Endothelial cell of umbilical vein (primary cell): Measurements from ENCODE around the gene MADCAM1. TPM values are rescaled to one million over a fixed set of nuclear protein-coding genes. Genes with fewer than 3 reads are reported as not detected.

ENCODE experiments used
- BruUV-seq: library from RNA; stranded (reverse); fragments of 400-500 nt; replicated peaks from 2 replicates; lab custom pipeline; 2021; lab: Mats Ljungman, UMichigan
- CTCF ChIA-PET: fragments of 300-600, 350-600 bp; sonication (Branson Sonifier 250); formaldehyde crosslinking; loops from one replicate; lab custom pipeline; 2021; ENCODE audit warnings: antibody characterized with exemption, inconsistent platforms; lab: Charles Lee
- POLR2A ChIA-PET: fragments of 300-600, 350-600 bp; sonication (Branson Sonifier 250); formaldehyde crosslinking; loops from one replicate; lab custom pipeline; 2021; ENCODE audit warnings: antibody characterized with exemption, inconsistent platforms; lab: Charles Lee
- DNase-seq: peaks from one replicate; pipeline ENCODE4 v3.0.0-alpha.2; 2011; ENCODE audit warnings: low read depth, low spot score
- FAIRE-seq: peaks from 2 replicates; lab custom pipeline; 2011; peaks lifted over from hg19 to GRCh38; lab: Jason Lieb, UNC
- H2AFZ ChIP-seq: 2 replicates; pipeline ENCODE4 v1.6.0; 2012; ENCODE audit warnings: low read depth, low read length, control low read depth, inconsistent platforms
- H3K27ac ChIP-seq: 2 replicates; pipeline ENCODE4 v1.5.1; 2011; ENCODE audit warnings: low read depth, mild to moderate bottlenecking, control low read depth, low read length, moderate library complexity; ENCODE audit not compliant: insufficient read depth
- H3K27me3 ChIP-seq, 2 experiments: 2 replicates each; pipeline versions ENCODE4 v1.6.0 to v1.6.1; 2011; ENCODE audit warnings: low read length in 2 of 2, mixed read lengths in 1 of 2; ENCODE audit not compliant: control insufficient read depth in 2 of 2, insufficient read depth in 2 of 2
- H3K36me3 ChIP-seq, 2 experiments: 2 replicates in 1 of 2; 3 replicates in 1 of 2; pipeline ENCODE4 v1.5.1; 2011; ENCODE audit warnings: low read length in 2 of 2, mild to moderate bottlenecking in 1 of 2, moderate library complexity in 1 of 2; ENCODE audit not compliant: control insufficient read depth in 2 of 2, insufficient read depth in 2 of 2; ENCODE audit errors: extremely low read depth in 1 of 2
- H3K4me1 ChIP-seq: 3 replicates; pipeline ENCODE4 v1.5.1; 2011; ENCODE audit warnings: mild to moderate bottlenecking, low read length; ENCODE audit not compliant: control insufficient read depth, insufficient read depth; ENCODE audit errors: extremely low read depth
- H3K4me2 ChIP-seq: 2 replicates; pipeline ENCODE4 v1.6.1; 2011; ENCODE audit warnings: low read length, control low read depth, mixed read lengths; ENCODE audit not compliant: insufficient read depth
- H3K4me3 ChIP-seq, 3 experiments: fragments of 200-600 bp in 1 of 3; sonication (generic), shearing (Covaris generic) in 1 of 3; replicated peaks in 1 of 3; 2 replicates each; pipeline ENCODE4 v1.5.1; 2011 to 2016; ENCODE audit warnings: control low read depth in 3 of 3, low read length in 3 of 3, mild to moderate bottlenecking in 2 of 3, inconsistent platforms in 1 of 3, low read depth in 1 of 3, moderate library complexity in 1 of 3; ENCODE audit not compliant: insufficient read depth in 1 of 3
- H3K79me2 ChIP-seq: 2 replicates; pipeline ENCODE4 v1.6.0; 2012; ENCODE audit warnings: low read length, inconsistent platforms; ENCODE audit not compliant: control insufficient read depth, insufficient read depth
- H3K9ac ChIP-seq: replicated peaks from 2 replicates; pipeline ENCODE3; 2011; ENCODE audit warnings: low read length, control low read depth; ENCODE audit not compliant: insufficient read depth; ENCODE audit errors: extremely low read depth
- H3K9me1 ChIP-seq: replicated peaks from 3 replicates; pipeline ENCODE4 v1.6.0; 2011; ENCODE audit warnings: mild to moderate bottlenecking, low read length; ENCODE audit not compliant: control insufficient read depth, insufficient read depth; ENCODE audit errors: extremely low read depth
- H3K9me3 ChIP-seq: replicated peaks from 2 replicates; pipeline ENCODE4 v1.5.1; 2012; ENCODE audit warnings: low read length, inconsistent platforms; ENCODE audit not compliant: control insufficient read depth, insufficient read depth
- H4K20me1 ChIP-seq: replicated peaks from 2 replicates; pipeline ENCODE3; 2011; ENCODE audit warnings: mild to moderate bottlenecking, low read length; ENCODE audit not compliant: control insufficient read depth, insufficient read depth; ENCODE audit errors: extremely low read depth
- EZH2 ChIP-seq: IDR thresholded peaks from 2 replicates; pipeline ENCODE4 v1.6.1; 2012; ENCODE audit warnings: borderline replicate concordance, low read depth, mild to moderate bottlenecking, moderate library complexity, low read length, inconsistent platforms; ENCODE audit not compliant: severe bottlenecking
- FOS ChIP-seq: IDR thresholded peaks from 2 replicates; pipeline ENCODE4 v1.6.1; 2011; ENCODE audit warnings: mild to moderate bottlenecking, low read length, moderate library complexity, borderline replicate concordance; ENCODE audit not compliant: insufficient read depth
- GATA2 ChIP-seq: IDR thresholded peaks from 2 replicates; pipeline ENCODE4 v1.7.0; 2011; ENCODE audit warnings: low read depth, mild to moderate bottlenecking, moderate library complexity, mixed read lengths, low read length; ENCODE audit not compliant: insufficient read length, insufficient read depth
- JUN ChIP-seq: IDR thresholded peaks from 2 replicates; pipeline ENCODE4 v1.6.1; 2011; ENCODE audit warnings: borderline replicate concordance, low read depth; ENCODE audit not compliant: insufficient read length, insufficient read depth
- MYC ChIP-seq: IDR thresholded peaks from one replicate; pipeline ENCODE4 v1.6.1; 2011; ENCODE audit warnings: mild to moderate bottlenecking, low read depth, low read length
- POLR2A ChIP-seq: IDR thresholded peaks from 2 replicates; pipeline ENCODE4 v1.6.1; 2012; ENCODE audit warnings: low read depth, mild to moderate bottlenecking, control low read depth, low read length
- POLR2AphosphoS5 ChIP-seq: IDR thresholded peaks from 2 replicates; pipeline ENCODE4 v1.6.1; 2012; ENCODE audit warnings: low read depth, mild to moderate bottlenecking, control low read depth, low read length, moderate library complexity; ENCODE audit not compliant: insufficient read depth
- dilution Hi-C: fragments of 300-500 bp; cut with MboI; formaldehyde crosslinking; loops from one replicate; pipeline ENCODE4 v1.15.0; 2019; ENCODE audit warnings: low sequenced_read_pairs; ENCODE audit not compliant: extremely low pct_ligation_motif_present
- intact Hi-C: fragments of 100-400 bp; cut with micrococcal nuclease; formaldehyde crosslinking; loops from one replicate; pipeline ENCODE4 v1.10.0; 2022
- polyA plus RNA-seq, 4 experiments: library from polyadenylated mRNA; depleted of rRNA in 3 of 4; stranded (reverse) in 3 of 4; unstranded in 1 of 4; fragments of >200 nt; gene quantifications; 2 replicates each; pipeline versions ENCODE4 v1.2.1 to v1.2.3, GENCODE V29; 2011 to 2012; ENCODE audit warnings: missing spikeins in 1 of 4
- total RNA-seq: library from RNA; stranded (reverse); gene quantifications from 2 replicates; pipeline ENCODE4 v1.2.3, GENCODE V29; 2021
- TF ChIP-seq, protein P1 (sequence below), 2 donors: IDR thresholded peaks; 1 replicate in 1 of 2; 2 replicates in 1 of 2; pipeline ENCODE4 v1.5.1; 2011; ENCODE audit warnings: low read length in 2 of 2, mild to moderate bottlenecking in 2 of 2, moderate library complexity in 2 of 2, control low read depth in 1 of 2, inconsistent platforms in 1 of 2, low read depth in 1 of 2; ENCODE audit not compliant: insufficient read depth in 1 of 2; ENCODE audit errors: extremely low read depth in 1 of 2
- TF ChIP-seq, protein P2 (sequence below): IDR thresholded peaks from 2 replicates; pipeline ENCODE4 v1.6.1; 2011; ENCODE audit not compliant: insufficient read depth, insufficient read length

The MADCAM1 gene
- total and polyA plus RNA-seq, 2 donors (not counting 3 experiments of a cell fraction or from before 2014, with no cell fraction given), result 0.07 to 0.31 TPM

DNA sequence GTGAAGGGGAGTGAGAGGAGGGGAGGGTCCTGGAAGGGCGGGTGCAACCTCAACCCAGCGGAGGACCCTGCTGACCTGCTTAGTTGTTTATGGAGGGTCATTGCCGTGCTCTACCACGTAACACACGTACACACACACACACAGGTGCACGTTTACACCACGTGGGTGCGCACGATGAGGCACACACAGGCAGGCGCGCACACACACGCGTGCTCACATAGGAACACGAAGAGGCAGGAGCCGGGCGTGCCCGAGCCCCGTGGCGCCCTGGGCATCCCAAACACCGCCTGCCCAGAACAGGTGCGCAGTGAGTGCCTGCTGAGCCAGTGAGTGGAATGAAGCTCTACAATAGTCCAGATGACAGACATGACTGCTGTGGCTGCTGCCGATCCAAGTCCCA lies 11.2 kb upstream of the MADCAM1 start:
- H3K4me1 ChIP-seq, result peaks cover 7% of the 10 kb centered on the region
- H3K4me2 ChIP-seq, result no peak overlapping the region
- DNase-seq (no peak), FAIRE-seq (no peak)
- H3K79me2 ChIP-seq, result no peaks in the 10 kb centered on the region
- no peaks in the 10 kb centered on the region for H4K20me1 ChIP-seq
- no peaks in the 10 kb centered on the region for H3K27me3 ChIP-seq
- POLR2A ChIA-PET, result no interaction called here
- H3K27ac ChIP-seq, result no peak overlapping the region
- no peak overlapping the region for H3K9ac ChIP-seq
- no peak overlapping the region for H2AFZ ChIP-seq
- dilution Hi-C loops (no loop called here), intact Hi-C loops (loop anchor here (5.0 to 10.0 kb wide), 2 partner anchors 100 to 143 kb away; partner anchors contain the start of gene MIER2)
- no peaks in the 10 kb centered on the region for H3K9me1 ChIP-seq
- TF ChIP-seq MYC (no peak), EZH2 (no peak), POLR2A (no peak), FOS (no peak), POLR2AphosphoS5 (no peak), JUN (no peak), GATA2 (no peak)
- TF ChIP-seq, protein P1, sequence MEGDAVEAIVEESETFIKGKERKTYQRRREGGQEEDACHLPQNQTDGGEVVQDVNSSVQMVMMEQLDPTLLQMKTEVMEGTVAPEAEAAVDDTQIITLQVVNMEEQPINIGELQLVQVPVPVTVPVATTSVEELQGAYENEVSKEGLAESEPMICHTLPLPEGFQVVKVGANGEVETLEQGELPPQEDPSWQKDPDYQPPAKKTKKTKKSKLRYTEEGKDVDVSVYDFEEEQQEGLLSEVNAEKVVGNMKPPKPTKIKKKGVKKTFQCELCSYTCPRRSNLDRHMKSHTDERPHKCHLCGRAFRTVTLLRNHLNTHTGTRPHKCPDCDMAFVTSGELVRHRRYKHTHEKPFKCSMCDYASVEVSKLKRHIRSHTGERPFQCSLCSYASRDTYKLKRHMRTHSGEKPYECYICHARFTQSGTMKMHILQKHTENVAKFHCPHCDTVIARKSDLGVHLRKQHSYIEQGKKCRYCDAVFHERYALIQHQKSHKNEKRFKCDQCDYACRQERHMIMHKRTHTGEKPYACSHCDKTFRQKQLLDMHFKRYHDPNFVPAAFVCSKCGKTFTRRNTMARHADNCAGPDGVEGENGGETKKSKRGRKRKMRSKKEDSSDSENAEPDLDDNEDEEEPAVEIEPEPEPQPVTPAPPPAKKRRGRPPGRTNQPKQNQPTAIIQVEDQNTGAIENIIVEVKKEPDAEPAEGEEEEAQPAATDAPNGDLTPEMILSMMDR (IDR thresholded peaks at IDR 0.05; ENCODE audit: extremely low read depth in 1 of 2, insufficient read depth in 1 of 2, low read depth in 1 of 2, low read length in 2 of 2), result no peak
- TF ChIP-seq, protein P2, sequence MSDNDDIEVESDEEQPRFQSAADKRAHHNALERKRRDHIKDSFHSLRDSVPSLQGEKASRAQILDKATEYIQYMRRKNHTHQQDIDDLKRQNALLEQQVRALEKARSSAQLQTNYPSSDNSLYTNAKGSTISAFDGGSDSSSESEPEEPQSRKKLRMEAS, result no peak
- no peak overlapping the region for H3K4me3 ChIP-seq
- no peaks in the 10 kb centered on the region for H3K36me3 ChIP-seq
- BruUV-seq, result no TSS peak
- H3K9me3 ChIP-seq, result peaks cover 6% of the 10 kb centered on the region
- CTCF ChIA-PET, result interaction anchor here (0.7 to 1.0 kb wide), 3 partner anchors 10 to 26 kb away, joined by 3 to 4 read pairs (median 4); no protein-coding TSS in a partner anchor
